CD4-positive, alpha-beta T cell treated with Interleukin-17A for 4 hours (primary cell): ENCODE measurements around the gene C6orf15.

ENCODE experiments used
- DNase-seq: peaks from one replicate; pipeline ENCODE4 v3.0.0-alpha.2; 2020; ENCODE audit warnings: mixed read lengths

C6orf15 gene

GRCh38 chr6:31112478-31112877 lies at the start of gene C6orf15:
Gene C6orf15, minus strand, starts transcription at chr6:31112575. Its CDS starts 20 bp downstream, at chr6:31112555.
- no peak for DNase-seq

GRCh38 chr6:31161216-31162126 lies 49.1 kb upstream of the C6orf15 start:
- DNase-seq, result no peak

- peak; percentile 31 for DNase-seq
Measured at GRCh38 chr6:31158863-31159855, 46.8 kb upstream of the C6orf15 start.

- DNase-seq, result peak; percentile 99
Measured at GRCh38 chr6:31158140-31158862, 45.9 kb upstream of the C6orf15 start, which contains the start of gene TCF19. Gene TCF19, plus strand, starts transcription at chr6:31158589. Its CDS starts 881 bp downstream, at chr6:31159470.

GRCh38 chr6:31157513-31158139 lies 45.3 kb upstream of the C6orf15 start, which contains the start of gene CCHCR1:
Gene CCHCR1, minus strand, starts transcription at chr6:31157802. Its CDS starts 202 bp downstream, at chr6:31157600.
- no peak for DNase-seq

GRCh38 chr6:31156641-31157040 lies 44.3 kb upstream of the C6orf15 start:
- no peak for DNase-seq

- no peak for DNase-seq
Measured at GRCh38 chr6:31154436-31154835, 42.1 kb upstream of the C6orf15 start.

GRCh38 chr6:31152781-31153180 lies 40.4 kb upstream of the C6orf15 start:
- DNase-seq, result no peak

GRCh38 chr6:31149827-31150447 lies 37.6 kb upstream of the C6orf15 start:
- no peak for DNase-seq

GRCh38 chr6:31145386-31145785 lies 33.0 kb upstream of the C6orf15 start:
- DNase-seq, result no peak

- no peak for DNase-seq
Measured at GRCh38 chr6:31144970-31145340, 32.6 kb upstream of the C6orf15 start.

- no peak for DNase-seq
Measured at GRCh38 chr6:31144296-31144969, 32.1 kb upstream of the C6orf15 start.

- no peak for DNase-seq
Measured at GRCh38 chr6:31143148-31143547, 30.8 kb upstream of the C6orf15 start.

- no peak for DNase-seq
Measured at GRCh38 chr6:31142361-31142761, 30.0 kb upstream of the C6orf15 start.

GRCh38 chr6:31140643-31141042 lies 28.3 kb upstream of the C6orf15 start:
- DNase-seq, result no peak

GRCh38 chr6:31139599-31139998 lies 27.2 kb upstream of the C6orf15 start:
- no peak for DNase-seq

GRCh38 chr6:31138982-31139381 lies 26.6 kb upstream of the C6orf15 start, which contains the start of gene PSORS1C2:
Gene PSORS1C2, minus strand, starts transcription at chr6:31139066. Its CDS starts 40 bp downstream, at chr6:31139026.
- no peak for DNase-seq

- DNase-seq, result no peak
Measured at GRCh38 chr6:31135710-31136109, 23.3 kb upstream of the C6orf15 start.

- DNase-seq, result no peak
Measured at GRCh38 chr6:31132806-31133205, 20.4 kb upstream of the C6orf15 start.

GRCh38 chr6:31131595-31131994 lies 19.2 kb upstream of the C6orf15 start:
- no peak for DNase-seq

GRCh38 chr6:31130751-31131150 lies 18.4 kb upstream of the C6orf15 start:
- no peak for DNase-seq
